OCI-LY7 (cell line): ENCODE data around the gene OOSP4A. TPM values are rescaled to one million over a fixed set of nuclear protein-coding genes. Genes with fewer than 3 reads are reported as not detected.

Experiments used
- BruUV-seq: library from RNA; stranded (reverse); fragments of 400-500 nt; replicated peaks from 2 replicates; lab custom pipeline; 2021; lab: Mats Ljungman, UMichigan
- CTCF ChIA-PET: fragments of 300-600 bp; sonication (Branson Sonifier 250); formaldehyde crosslinking; loops from one replicate; lab custom pipeline; 2022; ENCODE audit warnings: antibody characterized with exemption; ENCODE audit not compliant: unreplicated experiment; lab: Charles Lee
- POLR2A ChIA-PET: fragments of 300-600 bp; sonication (Branson Sonifier 250); formaldehyde crosslinking; loops from one replicate; lab custom pipeline; 2022; ENCODE audit warnings: antibody characterized with exemption; lab: Charles Lee
- DNase-seq: peaks from one replicate; pipeline ENCODE4 v3.0.0-alpha.2; 2015; ENCODE audit warnings: low spot score
- H2AFZ ChIP-seq: fragments of 200-600 bp; sonication (generic), shearing (Covaris generic); 2 replicates; pipeline ENCODE4 v1.6.1; 2014; ENCODE audit warnings: mild to moderate bottlenecking, antibody characterized with exemption, low read length, moderate library complexity
- H3K27ac ChIP-seq: fragments of 200-600 bp; sonication (generic); 2 replicates; pipeline ENCODE4 v1.5.1; 2014; ENCODE audit warnings: mixed run types, low read depth, mild to moderate bottlenecking, moderate library complexity, low read length, inconsistent platforms; ENCODE audit not compliant: poor library complexity, severe bottlenecking
- H3K36me3 ChIP-seq: fragments of 200-600 bp; sonication (generic); 2 replicates; pipeline ENCODE4 v1.6.1; 2014; ENCODE audit warnings: mild to moderate bottlenecking, antibody characterized with exemption, low read length, moderate library complexity, mixed read lengths; ENCODE audit not compliant: insufficient read depth
- H3K4me1 ChIP-seq: fragments of 200-600 bp; sonication (generic); 2 replicates; pipeline ENCODE4 v1.5.1; 2014; ENCODE audit warnings: mild to moderate bottlenecking, low read length; ENCODE audit not compliant: insufficient read depth, poor library complexity, severe bottlenecking
- H3K4me2 ChIP-seq: fragments of 200-600 bp; sonication (generic); 2 replicates; pipeline ENCODE4 v1.6.1; 2014; ENCODE audit warnings: mild to moderate bottlenecking, low read length
- H3K4me3 ChIP-seq: fragments of 200-600 bp; sonication (generic); 2 replicates; pipeline ENCODE4 v1.5.1; 2014; ENCODE audit warnings: mild to moderate bottlenecking, low read depth, low read length; ENCODE audit not compliant: poor library complexity, severe bottlenecking
- H3K79me2 ChIP-seq: fragments of 200-600 bp; sonication (generic); 2 replicates; pipeline ENCODE4 v1.6.1; 2016; ENCODE audit warnings: low read depth, mild to moderate bottlenecking, low read length, moderate library complexity, mixed read lengths; ENCODE audit not compliant: insufficient read depth
- H3K9me2 ChIP-seq: fragments of 200-600 bp; sonication (generic); 2 replicates; pipeline ENCODE4 v1.6.1; 2016; ENCODE audit warnings: mild to moderate bottlenecking, low read length, mixed read lengths; ENCODE audit not compliant: insufficient read depth
- H3K9me3 ChIP-seq: fragments of 200-600 bp; sonication (generic); 2 replicates; pipeline ENCODE4 v1.6.1; 2014; ENCODE audit warnings: mild to moderate bottlenecking, mixed run types, low read length, mixed read lengths
- H4K20me1 ChIP-seq: fragments of 200-600 bp; sonication (generic); 2 replicates; pipeline ENCODE4 v1.6.1; 2014; ENCODE audit warnings: mild to moderate bottlenecking, antibody characterized with exemption, low read length, moderate library complexity, mixed read lengths; ENCODE audit not compliant: insufficient read depth
- CTCF ChIP-seq: fragments of 200-600 bp; sonication (generic); conservative IDR thresholded peaks from 2 replicates; pipeline ENCODE4 v1.5.1; 2014; ENCODE audit warnings: mild to moderate bottlenecking, antibody characterized with exemption, low read length, moderate library complexity, mixed read lengths
- EZH2phosphoT487 ChIP-seq: fragments of 200-600 bp; sonication (generic); IDR thresholded peaks from 2 replicates; pipeline ENCODE4 v1.6.1; 2018; ENCODE audit warnings: low read depth, borderline replicate concordance, mild to moderate bottlenecking, mixed run types, antibody characterized with exemption, low read length, moderate library complexity, mixed read lengths
- intact Hi-C: fragments of 100-400 bp; cut with micrococcal nuclease; formaldehyde crosslinking; loops from one replicate; pipeline ENCODE4 v1.10.0; 2022; ENCODE audit not compliant: unreplicated experiment
- total RNA-seq, 2 experiments: library from RNA; depleted of rRNA in 1 of 2; stranded (reverse); fragments of >200 nt in 1 of 2; shearing (Covaris generic) in 1 of 2; gene quantifications; 2 replicates each; pipeline ENCODE4 v1.2.3, GENCODE V29; 2014 to 2022

OOSP4A gene
- total RNA-seq, 2 experiments from 2014 or later: not detected

GRCh38 chr11:60018058-60018457 lies 54.2 kb downstream of the OOSP4A start:
- TF ChIP-seq EZH2phosphoT487 (no peak), CTCF (no peak)
- no peak overlapping the region for H2AFZ ChIP-seq
- no peak for DNase-seq
- no peaks in the 10 kb centered on the region for H4K20me1 ChIP-seq
- CTCF ChIA-PET: no interaction called here
- no peak overlapping the region for H3K27ac ChIP-seq
- H3K4me2 ChIP-seq: no peak overlapping the region
- no peaks in the 10 kb centered on the region for H3K79me2 ChIP-seq
- POLR2A ChIA-PET: no interaction called here
- no peaks in the 10 kb centered on the region; the same call in 1 of the 2 replicates for H3K9me2 ChIP-seq
- no peaks in the 10 kb centered on the region for H3K9me3 ChIP-seq
- H3K36me3 ChIP-seq: no peaks in the 10 kb centered on the region
- intact Hi-C loops: no loop called here
- BruUV-seq: no TSS peak
- H3K4me1 ChIP-seq: no peaks in the 10 kb centered on the region
- H3K4me3 ChIP-seq: no peak overlapping the region

Other genes with a start within 250 kb of the OOSP4A start
- 20.2 and 27.2 TPM in 2 replicates for gene STX3, start 208.7 kb upstream of the OOSP4A start, total RNA-seq (2014; rRNA removed; shearing (Covaris generic))
- 6.4 and 8.4 TPM in 2 replicates for gene STX3, start 208.7 kb upstream of the OOSP4A start, total RNA-seq (2022)
- 133 and 159 TPM in 2 replicates for gene MRPL16, start 153.3 kb upstream of the OOSP4A start, total RNA-seq (2014; rRNA removed; shearing (Covaris generic))
- 87.5 and 92.2 TPM in 2 replicates for gene MRPL16, start 153.3 kb upstream of the OOSP4A start, total RNA-seq (2022)
- gene CBLIF, start 118.5 kb upstream of the OOSP4A start, total RNA-seq (2014; rRNA removed; shearing (Covaris generic)): not detected in 2 replicates
- not detected in 2 replicates for gene CBLIF, start 118.5 kb upstream of the OOSP4A start, total RNA-seq (2022)
- not detected in 2 replicates for gene TCN1, start 97.5 kb upstream of the OOSP4A start, total RNA-seq (2014; rRNA removed; shearing (Covaris generic))
- not detected in 2 replicates for gene TCN1, start 97.5 kb upstream of the OOSP4A start, total RNA-seq (2022)
- gene OOSP3, start 85.3 kb upstream of the OOSP4A start, total RNA-seq (2014; rRNA removed; shearing (Covaris generic)): not detected in 2 replicates
- gene OOSP3, start 85.3 kb upstream of the OOSP4A start, total RNA-seq (2022): not detected in 2 replicates
- not detected in 2 replicates for gene OOSP1, start 25.6 kb upstream of the OOSP4A start, total RNA-seq (2014; rRNA removed; shearing (Covaris generic))
- not detected in 2 replicates for gene OOSP1, start 25.6 kb upstream of the OOSP4A start, total RNA-seq (2022)
- gene OOSP4B, start 53.1 kb downstream of the OOSP4A start, total RNA-seq (2014; rRNA removed; shearing (Covaris generic)): not detected in 2 replicates
- gene OOSP4B, start 53.1 kb downstream of the OOSP4A start, total RNA-seq (2022): not detected in 2 replicates
- gene OOSP2, start 76.4 kb downstream of the OOSP4A start, total RNA-seq (2014; rRNA removed; shearing (Covaris generic)): not detected in 2 replicates
- not detected in 2 replicates for gene OOSP2, start 76.4 kb downstream of the OOSP4A start, total RNA-seq (2022)
- gene MS4A3, start 92.6 kb downstream of the OOSP4A start, total RNA-seq (2014; rRNA removed; shearing (Covaris generic)): not detected in 2 replicates
- gene MS4A3, start 92.6 kb downstream of the OOSP4A start, total RNA-seq (2022): not detected in 2 replicates
- gene MS4A2, start 124.6 kb downstream of the OOSP4A start, total RNA-seq (2014; rRNA removed; shearing (Covaris generic)): not detected in 2 replicates
- gene MS4A2, start 124.6 kb downstream of the OOSP4A start, total RNA-seq (2022): not detected in 2 replicates
- gene MS4A6A, start 219.1 kb downstream of the OOSP4A start, total RNA-seq (2014; rRNA removed; shearing (Covaris generic)): not detected in 2 replicates
- gene MS4A6A, start 219.1 kb downstream of the OOSP4A start, total RNA-seq (2022): not detected in 2 replicates